Testis (tissue), 3 donors: ENCODE measurements around the gene DENND1A. TPM values are rescaled to one million over a fixed set of nuclear protein-coding genes. Genes with fewer than 3 reads are reported as not detected.
A peak's percentile ranks its signal among the peaks of the same experiment; 100 is the strongest.

ENCODE experiments used
- DNase-seq: peaks from one replicate; pipeline ENCODE4 v3.0.0-alpha.2; 2019
- H3K27ac ChIP-seq, 2 donors: fragments of 200-600 bp; sonication (generic); one replicate each; pipeline ENCODE4 v1.5.1; 2019
- H3K27me3 ChIP-seq: fragments of 200-600 bp; sonication (generic); one replicate; pipeline ENCODE4 v1.5.1; 2019
- H3K36me3 ChIP-seq: fragments of 200-600 bp; sonication (generic); one replicate; pipeline ENCODE4 v1.5.1; 2017; ENCODE audit warnings: low read depth; ENCODE audit errors: missing control alignments
- H3K4me1 ChIP-seq: fragments of 200-600 bp; sonication (generic); one replicate; pipeline ENCODE4 v1.5.1; 2019
- H3K4me3 ChIP-seq, 2 donors: fragments of 200-600 bp; sonication (generic); one replicate each; pipeline ENCODE4 v1.5.1; 2017 to 2019
- H3K9me3 ChIP-seq: fragments of 200-600 bp; sonication (generic); one replicate; pipeline ENCODE4 v1.5.1; 2017
- CTCF ChIP-seq, 3 experiments: fragments of 450-650 bp in 2 of 3; fragments of 200-600 bp in 1 of 3; sonication (generic) in 1 of 3; IDR thresholded peaks; one replicate each; pipeline ENCODE4 v1.5.1; 2016 to 2019; ENCODE audit warnings: antibody characterized with exemption in 3 of 3, mild to moderate bottlenecking in 2 of 3, moderate library complexity in 1 of 3
- POLR2A ChIP-seq: fragments of 450-650 bp; IDR thresholded peaks from one replicate; pipeline ENCODE4 v1.6.1; 2017; ENCODE audit warnings: antibody characterized with exemption, mild to moderate bottlenecking, moderate library complexity
- WGBS, 2 donors: methylation state at CpG; one replicate each; pipeline ENCODE4 v1.1.5; 2018; 5-methylcytosine and 5-hydroxymethylcytosine counted together
- intact Hi-C: fragments of 100-400 bp; cut with DNase I; formaldehyde crosslinking; loops from one replicate; pipeline ENCODE4 v1.15.1; 2023; ENCODE audit warnings: low total_unique reads
- polyA plus RNA-seq: library from polyadenylated mRNA; stranded (reverse); fragments of 350-450 nt; fragmentation: Illumina TruSeq; extraction: RNeasy Lipid Tissue Mini Kit (QIAGEN cat#74804); gene quantifications from one replicate; pipeline ENCODE4 v1.2.3, GENCODE V29; 2014; ENCODE audit warnings: low read depth, low replicate concordance; ENCODE audit not compliant: insufficient read depth
- total RNA-seq, 2 donors: library from RNA; depleted of rRNA; stranded (reverse); fragments of >200 nt; gene quantifications; one replicate each; pipeline ENCODE4 v1.2.3, GENCODE V29; 2016

DENND1A gene
- total and polyA plus RNA-seq, 3 donors from 2014 or later, result 20.3 to 47.4 (median 44.9) TPM

DNA sequence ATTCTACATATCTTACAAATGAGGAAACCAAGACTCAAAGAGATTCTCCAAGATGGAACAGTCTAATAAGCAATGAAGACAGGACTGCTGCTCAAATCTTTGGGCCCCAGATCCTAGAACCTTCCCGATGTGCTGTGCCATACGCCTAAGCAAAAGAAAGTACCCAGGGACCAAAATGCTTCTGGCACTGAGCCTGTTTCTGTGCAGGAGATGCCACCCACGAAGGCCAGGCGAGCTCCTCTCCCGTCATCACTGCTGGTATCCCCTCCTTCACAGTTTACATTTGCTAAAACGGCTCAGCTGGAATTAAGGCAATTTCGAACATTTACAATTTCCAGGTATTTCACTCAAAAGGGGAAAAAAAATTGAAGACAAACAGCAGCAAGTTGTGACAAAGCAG is 277.5 kb downstream of the DENND1A start:
- Histone ChIP-seq H3K4me3 (no peak overlapping the region), H3K27ac (no peak overlapping the region), H3K4me1 (peaks cover 17% of the 10 kb centered on the region), H3K36me3 (no peaks in the 10 kb centered on the region), H3K9me3 (no peaks in the 10 kb centered on the region), H3K27me3 (no peaks in the 10 kb centered on the region)
- peak; percentile 40 for DNase-seq
- WGBS, 2 donors, result 81 to 88% methylated on average over 7 of the region's 7 CpGs
- intact Hi-C loops, result no loop called here
- TF ChIP-seq CTCF (IDR thresholded peaks at IDR 0.05), result no peak
- no peak for TF ChIP-seq POLR2A

- no peak overlapping the region for H3K27ac ChIP-seq
- intact Hi-C loops, result no loop called here
- no peaks in the 10 kb centered on the region for H3K27me3 ChIP-seq
- 81 to 91% methylated on average over 5 of the region's 5 CpGs for WGBS, 2 donors
- H3K4me3 ChIP-seq, result no peak overlapping the region
- H3K36me3 ChIP-seq, result no peaks in the 10 kb centered on the region
- no peak for DNase-seq
- H3K4me1 ChIP-seq, result peaks cover 17% of the 10 kb centered on the region
- TF ChIP-seq CTCF (IDR thresholded peaks at IDR 0.05) (no peak), POLR2A (no peak)
- H3K9me3 ChIP-seq, result no peaks in the 10 kb centered on the region
Measured at GRCh38 chr9:123651871-123652270, 278.1 kb downstream of the DENND1A start.

DNA sequence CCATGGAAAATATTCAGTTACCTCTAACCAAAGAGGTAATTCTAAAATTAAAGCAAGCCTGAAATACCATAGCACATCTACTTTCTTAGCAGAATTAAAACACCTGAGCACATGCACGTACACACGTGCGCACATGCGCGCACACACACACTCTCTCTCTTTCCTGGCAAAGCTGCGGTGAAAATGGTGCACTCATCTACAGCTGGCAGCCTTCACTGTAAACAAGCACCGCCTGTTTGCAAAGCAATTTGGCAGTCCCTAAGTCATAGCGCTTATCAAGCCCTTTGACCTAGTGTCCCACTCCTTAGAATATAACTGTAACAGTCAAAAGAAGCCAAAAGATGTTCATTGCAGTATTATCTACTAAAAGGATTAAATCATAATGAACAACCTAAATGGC is 278.7 kb downstream of the DENND1A start:
- Histone ChIP-seq H3K4me1 (peaks cover 17% of the 10 kb centered on the region), H3K36me3 (no peaks in the 10 kb centered on the region), H3K4me3 (no peak overlapping the region), H3K27ac (no peak overlapping the region), H3K27me3 (no peaks in the 10 kb centered on the region), H3K9me3 (no peaks in the 10 kb centered on the region)
- WGBS, 2 donors, result 92 to 93% methylated on average over 8 of the region's 8 CpGs
- no peak for DNase-seq
- intact Hi-C loops, result no loop called here
- TF ChIP-seq POLR2A, result no peak
- TF ChIP-seq CTCF (IDR thresholded peaks at IDR 0.05), result no peak

- intact Hi-C loops, result no loop called here
- Histone ChIP-seq H3K4me3 (no peak overlapping the region), H3K9me3 (no peaks in the 10 kb centered on the region), H3K36me3 (no peaks in the 10 kb centered on the region), H3K27ac (no peak overlapping the region), H3K4me1 (peaks cover 8% of the 10 kb centered on the region), H3K27me3 (no peaks in the 10 kb centered on the region)
- TF ChIP-seq POLR2A, result no peak
- TF ChIP-seq CTCF (IDR thresholded peaks at IDR 0.05), result no peak
- WGBS, 2 donors, result 87 to 93% methylated on average over 3 of the region's 3 CpGs
- DNase-seq, result no peak
Measured at GRCh38 chr9:123649909-123650308, 280.0 kb downstream of the DENND1A start.

- WGBS, 2 donors, result 87 to 94% methylated on average over 2 of the region's 2 CpGs
- DNase-seq, result no peak
- no peak overlapping the region for H3K27ac ChIP-seq
- intact Hi-C loops, result no loop called here
- H3K4me3 ChIP-seq, result no peak overlapping the region
- no peaks in the 10 kb centered on the region for H3K27me3 ChIP-seq
- no peaks in the 10 kb centered on the region for H3K9me3 ChIP-seq
- TF ChIP-seq CTCF (IDR thresholded peaks at IDR 0.05), result no peak
- TF ChIP-seq POLR2A, result no peak
- H3K4me1 ChIP-seq, result peaks cover 14% of the 10 kb centered on the region
- no peaks in the 10 kb centered on the region for H3K36me3 ChIP-seq
Measured at GRCh38 chr9:123647145-123647544, 282.8 kb downstream of the DENND1A start.
